GM12873 (cell line): ENCODE measurements around the gene PKHD1.

Source experiments
- CTCF ChIP-seq: IDR thresholded peaks from 2 replicates; pipeline ENCODE4 v1.5.1; 2012; ENCODE audit warnings: low read depth, mild to moderate bottlenecking, moderate library complexity, low read length, control low read depth; ENCODE audit not compliant: insufficient read depth; ENCODE audit errors: missing control alignments

The PKHD1 gene

GRCh38 chr6:52132292-52132691 lies 44.9 kb upstream of the PKHD1 start:
- TF ChIP-seq CTCF, result no peak

GRCh38 chr6:52130440-52130839 lies 43.0 kb upstream of the PKHD1 start:
- no peak for TF ChIP-seq CTCF

DNA sequence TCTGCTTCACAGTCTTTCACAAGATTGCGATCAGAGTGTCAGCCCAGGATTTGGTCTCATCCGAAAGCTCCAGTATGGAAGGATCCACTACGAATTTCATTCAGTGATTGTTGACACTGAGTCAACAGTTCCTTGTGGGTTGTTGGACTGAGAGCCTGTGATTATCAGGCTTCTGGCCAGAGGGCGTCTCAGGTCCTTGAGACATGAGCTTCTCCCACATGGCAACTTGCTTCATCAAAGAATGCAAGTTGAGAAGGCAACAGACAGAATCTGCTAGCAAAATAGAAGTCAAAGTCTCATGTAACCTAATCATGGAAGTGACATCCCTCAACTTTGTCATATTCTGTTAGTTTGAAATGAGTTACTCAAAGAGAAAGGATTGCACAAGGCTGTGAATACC lies 40.5 kb upstream of the PKHD1 start:
- no peak for TF ChIP-seq CTCF

- no peak for TF ChIP-seq CTCF
Measured at GRCh38 chr6:52126231-52126630, 38.8 kb upstream of the PKHD1 start.

DNA sequence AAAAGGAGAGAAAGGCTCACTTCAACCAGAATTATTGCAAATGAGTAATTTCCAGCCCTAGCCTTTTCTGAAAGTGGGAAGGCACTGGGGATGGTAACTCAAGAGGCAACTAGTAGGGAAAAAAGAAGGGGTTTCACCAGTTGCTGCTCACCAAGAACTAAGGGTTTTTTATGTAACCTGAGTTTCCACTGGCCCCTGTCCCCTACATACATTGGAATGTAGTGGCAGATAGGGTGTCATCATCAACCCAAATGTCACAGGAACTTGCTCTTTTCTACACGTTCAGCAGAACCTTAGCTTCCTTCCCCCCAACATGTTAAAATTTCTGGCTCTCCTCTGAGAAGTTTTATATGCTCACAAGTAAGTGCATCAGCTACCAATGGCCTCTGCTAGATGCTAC lies 38.2 kb upstream of the PKHD1 start:
- no peak for TF ChIP-seq CTCF

DNA sequence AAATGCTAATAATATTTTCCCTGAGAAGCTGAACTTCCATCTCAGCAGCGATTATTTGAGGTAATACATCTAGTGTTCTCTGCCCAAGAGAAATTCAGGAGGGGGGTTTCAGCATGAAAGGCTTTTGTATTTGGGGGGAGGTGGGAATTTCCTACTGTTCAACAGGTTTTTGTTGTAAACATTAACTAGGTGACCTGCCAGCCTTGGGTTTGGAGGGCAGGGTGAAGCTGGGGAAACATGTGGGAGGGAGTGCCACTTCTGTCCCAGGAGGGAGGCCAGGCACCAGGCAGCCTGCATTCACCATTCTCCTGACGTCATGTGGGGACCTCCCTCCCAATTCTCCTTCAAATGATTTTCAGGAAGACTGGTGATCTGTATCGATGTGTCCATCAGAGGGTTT lies 37.7 kb upstream of the PKHD1 start:
- TF ChIP-seq CTCF, result no peak

DNA sequence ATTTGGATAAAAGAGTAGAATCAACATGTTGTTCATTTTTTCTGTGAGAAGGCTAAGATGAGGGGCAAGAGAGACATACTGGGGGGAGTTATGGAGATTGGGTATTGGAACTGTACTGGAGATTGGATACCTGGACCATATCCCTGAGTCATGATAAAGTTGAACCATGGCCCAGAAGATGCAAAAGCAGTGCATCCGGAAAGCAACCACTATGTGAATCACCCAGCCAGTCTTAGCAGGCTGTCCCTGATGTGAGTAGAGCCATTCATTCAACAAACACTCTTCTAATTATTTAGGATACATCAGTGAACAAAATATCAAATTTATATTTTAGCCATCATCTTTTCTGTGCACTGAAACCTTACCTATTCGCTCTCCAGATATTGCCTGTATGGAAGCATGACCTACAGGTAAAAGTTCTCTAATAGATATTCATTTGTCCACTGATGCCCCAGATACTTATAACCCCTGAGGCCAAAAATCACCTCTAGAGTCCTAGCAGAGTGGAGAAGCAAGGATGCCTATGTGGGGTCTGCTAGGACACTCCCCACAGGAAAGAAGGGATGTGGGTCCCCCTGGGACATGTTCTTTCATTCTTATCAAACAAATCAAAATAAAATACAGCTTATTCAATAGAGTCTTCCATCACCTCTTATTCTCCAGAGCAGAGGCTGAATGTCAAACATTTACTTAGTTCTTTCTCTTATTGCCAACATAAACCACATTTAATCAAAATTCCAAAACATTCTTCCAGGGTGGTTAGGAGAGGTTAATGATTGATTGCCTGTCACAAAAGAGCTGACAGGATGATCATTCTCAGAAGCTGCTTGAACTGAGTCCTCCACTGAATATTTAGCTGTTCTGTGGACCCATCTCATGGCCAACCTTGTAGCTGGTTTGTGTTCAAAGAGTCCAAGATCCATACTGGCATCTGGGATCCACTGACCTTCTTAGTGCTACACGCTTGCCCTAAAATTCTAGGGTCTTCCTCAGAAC lies 37.0 kb upstream of the PKHD1 start:
- no peak for TF ChIP-seq CTCF
